ENCODE results near the gene ANKIB1. TPM values are rescaled to one million over a fixed set of nuclear protein-coding genes. Genes with fewer than 3 reads are reported as not detected.

The ANKIB1 gene
- total and polyA plus RNA-seq, 2 donors (not counting 1 experiment from before 2014, with no cell fraction given): 53.4 to 60.4 TPM

GRCh38 chr7:92255308-92255707 lies 9.5 kb downstream of the ANKIB1 start:
- Histone ChIP-seq H4K20me1 (ENCODE audit: control insufficient read depth, extremely low read depth, insufficient read depth, low read length) (peaks cover 2% of the 10 kb centered on the region), H3K36me3 (ENCODE audit: control insufficient read depth, insufficient read depth, low read length) (no peaks in the 10 kb centered on the region), H3K79me2 (ENCODE audit: control insufficient read depth, insufficient read depth, low read length) (peaks cover 48% of the 10 kb centered on the region), H3K4me1 (ENCODE audit: control insufficient read depth, extremely low read depth, insufficient read depth, low read length) (no peaks in the 10 kb centered on the region), H2AFZ (ENCODE audit: low read length) (no peak overlapping the region), H3K27me3 (ENCODE audit: control insufficient read depth, insufficient read depth, low read length) (no peaks in the 10 kb centered on the region), H3K27ac (ENCODE audit: insufficient read depth, low read length) (peak overlapping the region; percentile 13), H3K4me3 (replicated peaks in 1 of 4; ENCODE audit: control extremely low read depth in 1 of 4, insufficient read depth in 1 of 4, low read depth in 3 of 4, low read length in 4 of 4) (peak overlapping the region in 2 of 4 experiments; percentile 24 to 35), H3K9ac (ENCODE audit: insufficient read depth, low read length) (no peak overlapping the region), H3K4me2 (ENCODE audit: extremely low read depth, insufficient read depth, low read length) (peak overlapping the region; percentile 73), H3K9me3 (ENCODE audit: control insufficient read depth, insufficient read depth, low read depth, low read length) (no peaks in the 10 kb centered on the region)
- no peak for TF ChIP-seq EZH2 (IDR thresholded peaks at IDR 0.05; ENCODE audit: low read length, missing control alignments)
- no peak for TF ChIP-seq CTCF (conservative IDR thresholded peaks at IDR 0.05 in 1 of 2, IDR thresholded peaks at IDR 0.05 in 1 of 2; ENCODE audit: low read depth in 1 of 2, low read length in 2 of 2)
- DNase-seq (ENCODE audit: low read depth in 2 of 2): peak; percentile 91 to 97

- Histone ChIP-seq H3K9me3 (ENCODE audit: control insufficient read depth, insufficient read depth, low read depth, low read length) (no peaks in the 10 kb centered on the region), H3K27ac (ENCODE audit: insufficient read depth, low read length) (no peak overlapping the region), H3K79me2 (ENCODE audit: control insufficient read depth, insufficient read depth, low read length) (peaks cover 37% of the 10 kb centered on the region), H3K4me2 (ENCODE audit: extremely low read depth, insufficient read depth, low read length) (no peak overlapping the region), H2AFZ (ENCODE audit: low read length) (no peak overlapping the region), H3K36me3 (ENCODE audit: control insufficient read depth, insufficient read depth, low read length) (no peaks in the 10 kb centered on the region), H3K9ac (ENCODE audit: insufficient read depth, low read length) (no peak overlapping the region), H3K27me3 (ENCODE audit: control insufficient read depth, insufficient read depth, low read length) (no peaks in the 10 kb centered on the region), H3K4me1 (ENCODE audit: control insufficient read depth, extremely low read depth, insufficient read depth, low read length) (no peaks in the 10 kb centered on the region), H4K20me1 (ENCODE audit: control insufficient read depth, extremely low read depth, insufficient read depth, low read length) (no peaks in the 10 kb centered on the region), H3K4me3 (replicated peaks in 1 of 4; ENCODE audit: control extremely low read depth in 1 of 4, insufficient read depth in 1 of 4, low read depth in 3 of 4, low read length in 4 of 4) (no peak overlapping the region)
- DNase-seq (ENCODE audit: low read depth in 2 of 2): no peak
- TF ChIP-seq EZH2 (IDR thresholded peaks at IDR 0.05; ENCODE audit: low read length, missing control alignments) (no peak), CTCF (conservative IDR thresholded peaks at IDR 0.05 in 1 of 2, IDR thresholded peaks at IDR 0.05 in 1 of 2; ENCODE audit: low read depth in 1 of 2, low read length in 2 of 2) (no peak)
Measured at GRCh38 chr7:92259062-92259461, 13.3 kb downstream of the ANKIB1 start.

- Histone ChIP-seq H3K9ac (ENCODE audit: insufficient read depth, low read length) (no peak overlapping the region), H3K79me2 (ENCODE audit: control insufficient read depth, insufficient read depth, low read length) (peaks cover 37% of the 10 kb centered on the region), H3K4me3 (replicated peaks in 1 of 4; ENCODE audit: control extremely low read depth in 1 of 4, insufficient read depth in 1 of 4, low read depth in 3 of 4, low read length in 4 of 4) (no peak overlapping the region), H4K20me1 (ENCODE audit: control insufficient read depth, extremely low read depth, insufficient read depth, low read length) (no peaks in the 10 kb centered on the region), H3K9me3 (ENCODE audit: control insufficient read depth, insufficient read depth, low read depth, low read length) (no peaks in the 10 kb centered on the region), H3K4me2 (ENCODE audit: extremely low read depth, insufficient read depth, low read length) (no peak overlapping the region), H3K36me3 (ENCODE audit: control insufficient read depth, insufficient read depth, low read length) (no peaks in the 10 kb centered on the region), H3K4me1 (ENCODE audit: control insufficient read depth, extremely low read depth, insufficient read depth, low read length) (no peaks in the 10 kb centered on the region), H3K27ac (ENCODE audit: insufficient read depth, low read length) (no peak overlapping the region), H2AFZ (ENCODE audit: low read length) (no peak overlapping the region), H3K27me3 (ENCODE audit: control insufficient read depth, insufficient read depth, low read length) (no peaks in the 10 kb centered on the region)
- no peak for DNase-seq (ENCODE audit: low read depth in 2 of 2)
- no peak for TF ChIP-seq EZH2 (IDR thresholded peaks at IDR 0.05; ENCODE audit: low read length, missing control alignments)
- no peak for TF ChIP-seq CTCF (conservative IDR thresholded peaks at IDR 0.05 in 1 of 2, IDR thresholded peaks at IDR 0.05 in 1 of 2; ENCODE audit: low read depth in 1 of 2, low read length in 2 of 2)
Measured at GRCh38 chr7:92259610-92260247, 14.0 kb downstream of the ANKIB1 start.
